Gastroesophageal sphincter (tissue), 3 donors: Measurements from ENCODE around the gene THEMIS.

ENCODE experiments used
- POLR2A ChIP-seq, 2 donors: fragments of 450-650 bp; IDR thresholded peaks; one replicate each; pipeline ENCODE4 v1.6.1; 2017; ENCODE audit warnings: antibody characterized with exemption in 2 of 2, mild to moderate bottlenecking in 2 of 2, moderate library complexity in 1 of 2
- POLR2AphosphoS5 ChIP-seq: sonication (generic); formaldehyde crosslinking; IDR thresholded peaks from one replicate; pipeline ENCODE4 v1.6.1; 2017; ENCODE audit warnings: antibody characterized with exemption
- TF ChIP-seq, protein P1 (sequence below), 4 experiments: fragments of 200-600 bp in 2 of 4; fragments of 450-650 bp in 2 of 4; sonication (generic) in 1 of 4; IDR thresholded peaks; one replicate each; pipeline ENCODE4 v1.5.1; 2017 to 2019; ENCODE audit warnings: antibody characterized with exemption in 4 of 4, mild to moderate bottlenecking in 2 of 4, moderate library complexity in 2 of 4

DNA sequence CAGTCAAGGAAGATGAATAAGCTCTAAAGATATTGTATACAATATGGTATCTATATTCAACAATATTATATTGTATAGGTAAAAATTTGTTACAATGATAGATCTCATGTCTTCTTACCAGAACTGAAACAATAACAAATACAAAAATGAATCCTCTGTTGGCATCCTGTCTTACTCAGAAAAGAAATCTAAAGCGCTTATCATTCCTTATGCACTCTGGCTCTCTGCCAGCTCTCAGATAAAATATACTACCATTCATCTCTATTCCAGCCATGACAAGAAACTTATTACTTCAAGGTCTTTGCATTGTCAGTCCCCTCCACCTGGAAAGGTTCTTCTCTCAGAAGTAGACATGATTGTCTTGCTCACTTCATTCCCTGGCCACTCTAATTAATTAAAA lies 138.6 kb downstream of the THEMIS start:
- TF ChIP-seq, protein P1, sequence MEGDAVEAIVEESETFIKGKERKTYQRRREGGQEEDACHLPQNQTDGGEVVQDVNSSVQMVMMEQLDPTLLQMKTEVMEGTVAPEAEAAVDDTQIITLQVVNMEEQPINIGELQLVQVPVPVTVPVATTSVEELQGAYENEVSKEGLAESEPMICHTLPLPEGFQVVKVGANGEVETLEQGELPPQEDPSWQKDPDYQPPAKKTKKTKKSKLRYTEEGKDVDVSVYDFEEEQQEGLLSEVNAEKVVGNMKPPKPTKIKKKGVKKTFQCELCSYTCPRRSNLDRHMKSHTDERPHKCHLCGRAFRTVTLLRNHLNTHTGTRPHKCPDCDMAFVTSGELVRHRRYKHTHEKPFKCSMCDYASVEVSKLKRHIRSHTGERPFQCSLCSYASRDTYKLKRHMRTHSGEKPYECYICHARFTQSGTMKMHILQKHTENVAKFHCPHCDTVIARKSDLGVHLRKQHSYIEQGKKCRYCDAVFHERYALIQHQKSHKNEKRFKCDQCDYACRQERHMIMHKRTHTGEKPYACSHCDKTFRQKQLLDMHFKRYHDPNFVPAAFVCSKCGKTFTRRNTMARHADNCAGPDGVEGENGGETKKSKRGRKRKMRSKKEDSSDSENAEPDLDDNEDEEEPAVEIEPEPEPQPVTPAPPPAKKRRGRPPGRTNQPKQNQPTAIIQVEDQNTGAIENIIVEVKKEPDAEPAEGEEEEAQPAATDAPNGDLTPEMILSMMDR (IDR thresholded peaks at IDR 0.05), result no peak
- TF ChIP-seq POLR2AphosphoS5 (no peak), POLR2A (IDR thresholded peaks at IDR 0.05) (no peak)
